HG02678 (cell line): Measurements from ENCODE around the gene PCBP3.
"Not testable (repeated sequence)": the region's sequence is repeated elsewhere in the genome, so short reads cannot be mapped to it uniquely, and the experiment has no call there.

Experiments used
- ATAC-seq: cut with Tn5 transposase; IDR thresholded peaks from one replicate; pipeline ENCODE4 v1.9.1; 2021; ENCODE audit warnings: mild to moderate bottlenecking, moderate library complexity; ENCODE audit not compliant: unreplicated experiment

Gene PCBP3

GRCh38 chr21:45823100-45823681 lies 179.7 kb downstream of the PCBP3 start:
- no peak for ATAC-seq

GRCh38 chr21:45824546-45825215 lies 181.2 kb downstream of the PCBP3 start:
- no peak for ATAC-seq

GRCh38 chr21:45825219-45825618 lies 181.7 kb downstream of the PCBP3 start:
- ATAC-seq, result no peak

GRCh38 chr21:45826676-45827301 lies 183.3 kb downstream of the PCBP3 start:
- ATAC-seq, result no peak

- no peak for ATAC-seq
These were observed 183.8 kb downstream of the PCBP3 start for GRCh38 chr21:45827302-45827692.

DNA sequence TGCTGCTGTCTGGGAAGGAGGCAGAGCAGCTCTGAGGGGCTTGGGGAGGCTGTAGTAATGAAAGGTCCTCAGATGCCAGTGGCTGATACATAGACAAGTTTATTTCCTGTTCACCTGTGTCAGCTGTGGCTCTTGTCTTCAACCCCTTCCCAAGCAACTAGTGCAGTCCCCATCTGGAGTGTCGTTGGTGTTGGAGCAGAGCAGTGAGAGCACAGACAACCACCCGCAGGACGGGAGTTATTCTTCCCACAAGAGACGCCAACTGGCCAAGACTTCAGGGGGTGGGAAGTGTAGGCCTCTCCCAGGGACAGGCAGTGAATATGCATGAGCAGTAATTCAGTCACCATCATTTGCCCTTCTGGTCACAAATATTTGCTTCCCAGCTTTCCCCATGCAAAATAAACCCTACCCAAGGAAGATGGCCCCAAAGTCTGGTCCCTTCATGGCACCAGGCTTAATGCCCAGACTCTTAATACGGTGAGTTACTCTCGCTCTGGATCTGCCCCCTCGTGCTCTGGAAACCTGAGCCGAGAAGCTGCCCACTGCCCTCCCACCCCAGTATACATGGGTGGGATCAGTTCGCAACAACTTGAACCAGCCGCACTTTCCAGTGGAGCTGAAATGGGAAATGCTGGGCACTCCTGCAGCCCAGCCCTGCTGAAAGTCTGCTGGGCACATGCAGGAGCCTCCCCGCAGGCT lies 184.5 kb downstream of the PCBP3 start:
- no peak for ATAC-seq

DNA sequence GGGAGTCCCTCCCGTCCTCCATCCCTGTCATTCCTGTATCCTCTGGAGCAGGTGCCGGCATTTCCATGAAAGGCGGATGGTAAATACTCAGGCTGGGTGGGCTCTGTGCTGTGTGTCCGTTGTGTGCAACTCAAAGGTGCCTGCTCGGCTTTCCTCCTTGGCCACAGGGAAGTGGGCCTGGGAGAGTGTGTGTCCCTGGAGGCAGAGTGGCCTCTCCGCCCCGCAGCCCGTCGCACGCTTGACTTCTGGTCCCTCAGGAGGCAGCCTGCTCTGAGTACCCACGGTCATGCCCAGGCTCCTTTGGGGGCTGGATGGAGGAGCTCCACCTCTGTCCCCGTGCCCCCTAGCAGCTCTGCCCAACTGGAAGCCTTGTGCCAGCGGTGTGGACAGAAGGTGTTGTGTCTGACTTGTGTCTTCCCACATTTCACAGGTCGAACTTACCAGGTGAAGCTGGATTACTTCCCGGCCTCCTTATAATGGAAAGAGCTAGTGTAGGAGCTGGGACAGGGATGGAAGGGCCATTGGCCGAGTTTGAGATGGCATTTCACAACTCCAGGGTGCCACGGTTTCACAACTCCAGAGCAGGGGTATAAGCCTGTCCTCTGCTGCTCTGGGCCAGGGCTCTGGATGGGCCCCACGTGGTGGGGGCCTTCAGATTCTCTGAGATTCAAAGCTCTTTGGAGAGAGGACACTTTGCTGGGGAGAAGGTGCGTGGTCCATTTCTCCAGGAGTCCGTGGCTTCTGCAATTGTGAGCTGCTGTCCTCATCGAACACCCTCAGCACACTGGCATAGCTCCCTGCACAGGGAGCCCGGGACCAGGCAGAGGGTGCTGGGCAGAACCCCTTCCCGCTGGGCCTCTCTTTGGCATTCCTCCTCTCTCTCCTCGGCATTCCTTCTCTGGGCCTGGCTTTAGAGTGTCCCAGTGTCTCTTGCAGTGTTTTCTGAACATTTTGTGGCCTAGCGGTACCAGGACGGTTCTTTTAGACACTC lies 185.3 kb downstream of the PCBP3 start:
- no peak for ATAC-seq

- ATAC-seq, result no peak
These were observed 186.1 kb downstream of the PCBP3 start for GRCh38 chr21:45829668-45830067.

GRCh38 chr21:45830221-45830640 lies 186.7 kb downstream of the PCBP3 start:
- ATAC-seq, result no peak

DNA sequence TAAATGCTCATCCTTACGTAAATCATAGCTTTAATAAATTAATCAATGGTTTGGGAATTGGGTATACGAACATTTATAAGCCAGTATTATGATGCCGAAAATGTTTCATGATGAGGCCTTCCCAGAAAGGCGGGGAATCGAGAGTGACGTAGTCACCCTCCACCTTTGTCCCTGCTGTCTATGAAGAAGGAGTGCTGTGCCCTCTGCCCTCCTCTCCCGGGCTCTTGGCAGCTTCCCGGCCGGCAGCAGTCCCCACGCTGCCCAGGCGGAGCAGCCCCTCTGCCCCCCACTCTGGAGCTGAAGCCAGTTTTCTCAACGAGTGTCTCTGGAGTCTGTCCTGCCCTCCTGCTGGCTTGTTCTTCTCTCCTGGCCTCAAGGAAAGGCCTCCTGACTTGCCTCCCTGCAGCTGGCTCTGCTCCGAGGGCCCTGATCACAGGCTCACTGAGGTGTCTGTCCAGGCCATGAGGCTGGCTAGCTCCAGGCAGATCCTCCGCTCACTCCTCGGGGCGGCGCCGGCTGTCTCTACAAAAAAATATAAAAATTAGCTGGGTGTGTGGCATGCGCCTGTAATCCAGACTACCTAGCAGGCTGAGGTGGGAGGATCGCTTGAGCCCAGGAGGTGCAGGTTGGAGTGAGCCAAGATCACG lies 187.3 kb downstream of the PCBP3 start:
- ATAC-seq, result no peak

DNA sequence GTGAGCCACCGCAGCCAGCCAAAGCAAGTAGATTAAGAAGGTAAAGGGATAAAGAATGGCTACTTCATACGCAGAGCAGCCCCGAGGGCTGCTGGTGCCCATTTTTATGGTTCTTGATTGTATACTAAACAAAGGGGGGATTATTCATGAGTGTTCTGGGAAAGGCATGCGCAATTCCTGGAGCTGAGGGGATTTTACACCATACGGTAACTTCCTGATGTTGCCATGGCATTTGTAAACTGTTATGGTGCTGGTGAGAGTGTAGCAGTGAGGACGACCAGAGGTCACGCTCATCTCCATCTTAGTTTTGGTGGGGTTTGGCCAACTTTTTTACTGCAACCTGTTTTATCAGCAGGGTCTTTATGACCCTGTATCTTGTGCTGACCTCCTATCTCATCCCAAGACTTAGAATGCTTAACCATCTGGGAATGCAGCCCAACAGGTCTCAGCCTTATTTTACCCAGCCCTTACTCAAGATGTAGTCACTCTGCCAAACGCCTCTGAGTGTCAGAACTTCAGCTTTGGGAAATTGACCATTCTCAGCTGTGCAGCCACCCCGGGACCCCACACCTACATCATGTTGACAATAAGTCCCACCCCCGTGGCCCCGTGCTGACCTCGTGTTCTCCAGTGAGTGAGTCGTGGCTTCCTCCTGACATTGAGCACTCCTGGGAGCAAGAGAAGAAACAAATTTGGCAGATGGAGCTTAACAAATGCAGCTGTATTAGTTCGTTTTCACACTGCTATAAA lies 188.6 kb downstream of the PCBP3 start:
- no peak for ATAC-seq

DNA sequence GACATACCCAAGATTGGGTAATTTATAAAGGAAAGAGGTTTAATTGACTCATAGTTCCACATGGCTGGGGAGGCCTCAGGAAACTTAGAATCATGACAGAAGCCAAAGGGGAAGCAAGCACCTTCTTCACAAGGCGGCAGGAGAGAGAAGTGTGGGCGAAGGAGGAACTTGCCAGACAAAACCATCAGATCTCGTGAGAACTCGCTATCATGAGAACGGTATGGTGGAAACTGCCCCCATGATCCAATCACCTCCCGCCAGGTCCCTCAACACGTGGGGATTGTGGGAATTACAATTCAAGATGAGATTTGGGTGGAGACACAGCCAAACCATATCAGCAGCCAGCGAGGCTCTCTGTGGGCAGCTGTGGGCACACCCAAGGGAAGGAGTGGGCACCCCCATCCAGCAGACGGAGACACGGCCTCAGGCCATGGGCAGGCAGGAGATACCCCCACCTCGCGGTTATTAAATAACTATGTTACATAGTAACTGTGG lies 189.3 kb downstream of the PCBP3 start:
- ATAC-seq, result not testable (repeated sequence)

- ATAC-seq, result no peak
These were observed 189.9 kb downstream of the PCBP3 start for GRCh38 chr21:45833414-45833813.

GRCh38 chr21:45834026-45834715 lies 190.6 kb downstream of the PCBP3 start:
- no peak for ATAC-seq

DNA sequence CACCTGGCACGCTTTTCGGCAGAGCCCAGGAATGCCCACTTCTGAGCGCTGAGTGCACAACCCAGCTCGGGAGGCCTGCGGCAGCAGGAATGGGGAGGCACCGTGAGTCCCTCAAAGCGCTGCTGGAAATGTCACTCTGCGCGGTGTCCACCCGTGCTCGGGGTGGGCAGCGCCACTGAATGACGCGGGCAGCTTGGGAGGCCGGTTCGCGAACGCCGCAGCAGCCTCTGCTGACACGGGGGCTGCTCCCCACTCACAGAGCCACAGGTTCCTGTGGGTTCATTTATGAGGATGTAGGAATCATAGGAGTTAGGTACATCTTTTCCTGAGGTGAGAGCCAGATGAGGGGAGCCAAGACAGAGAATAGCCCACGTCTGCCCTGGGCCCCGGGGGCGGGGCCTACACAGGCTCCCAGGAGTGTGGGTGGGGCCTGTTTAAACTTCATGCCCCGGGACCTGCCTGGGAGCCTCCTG lies 191.3 kb downstream of the PCBP3 start:
- ATAC-seq, result no peak

DNA sequence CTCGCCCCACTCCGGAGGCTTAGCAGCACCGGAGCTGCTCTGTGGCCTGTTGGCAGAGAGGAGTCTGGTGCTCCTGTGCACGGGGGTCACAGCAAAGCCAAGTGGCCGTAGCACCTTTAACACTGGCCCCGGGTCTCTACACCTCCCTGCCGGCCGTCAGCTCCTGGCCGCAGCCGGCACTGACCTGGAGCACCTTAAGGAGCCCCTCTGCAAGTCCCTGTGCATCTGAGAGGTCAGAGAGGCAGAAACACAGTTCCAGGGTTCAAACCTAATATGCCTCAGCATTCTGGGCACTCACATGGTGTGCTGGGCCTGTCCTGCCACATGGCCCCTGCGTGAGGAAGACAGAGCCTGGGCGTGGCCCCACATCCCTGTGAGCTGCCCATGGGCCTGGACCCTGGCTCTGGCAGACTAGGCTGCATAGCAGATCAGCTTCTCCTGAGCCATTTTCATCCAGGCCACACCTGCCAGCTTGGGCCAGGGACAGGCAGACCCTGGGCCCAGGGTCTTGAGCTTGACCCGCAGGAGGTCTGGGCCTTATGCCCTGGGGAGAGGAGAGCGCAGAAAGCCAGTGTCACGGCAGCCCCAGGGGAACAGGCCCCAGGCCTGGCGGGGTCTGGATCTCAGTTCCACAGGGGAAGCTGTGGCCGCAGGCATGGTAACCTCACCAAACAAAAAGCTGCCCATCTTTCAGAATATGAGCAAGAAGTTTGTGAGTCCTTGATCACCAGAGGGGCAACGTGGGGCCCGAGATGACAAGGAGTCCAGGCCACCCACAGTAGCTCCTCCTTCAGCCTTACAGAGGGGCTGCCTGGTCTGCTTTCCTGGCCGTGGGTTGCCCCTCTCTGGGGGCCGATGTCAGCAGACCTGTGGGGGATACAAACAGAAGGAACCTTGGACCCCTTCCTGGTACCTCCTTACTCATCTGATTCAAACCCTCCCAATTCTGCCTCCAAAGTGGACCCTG lies 192.1 kb downstream of the PCBP3 start:
- ATAC-seq, result no peak

DNA sequence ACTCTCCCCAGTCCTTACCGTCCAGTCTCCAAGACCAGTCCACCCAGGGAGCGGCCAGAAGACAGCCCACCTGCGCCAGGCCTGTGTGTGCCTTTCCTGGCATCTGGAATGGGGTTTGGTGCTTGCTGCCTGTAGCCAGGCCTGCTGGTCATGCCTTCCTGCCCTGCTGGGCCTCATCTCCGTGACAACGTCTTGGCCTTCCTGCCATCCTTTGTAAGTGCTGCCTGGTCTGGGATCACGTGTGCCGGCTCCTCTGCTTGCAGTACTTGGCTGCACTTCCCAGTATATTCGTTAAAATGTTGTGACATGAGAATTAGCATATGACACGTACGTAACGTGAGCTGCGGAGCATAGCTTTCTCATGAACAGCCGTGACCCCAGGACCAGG lies 192.7 kb downstream of the PCBP3 start:
- ATAC-seq, result no peak
